ENCODE results near the gene ZNF784.
A peak's percentile ranks its signal among the peaks of the same experiment; 100 is the strongest.

Gene ZNF784

GRCh38 chr19:55621673-55622231 lies 2.6 kb downstream of the ZNF784 start:
- DNase-seq (ENCODE audit: low read depth in 1 of 2, low spot score in 1 of 2) = no peak

- DNase-seq (ENCODE audit: low read depth in 1 of 2, low spot score in 1 of 2) = no peak
These were observed 3.1 kb downstream of the ZNF784 start for GRCh38 chr19:55621205-55621672.

- DNase-seq (ENCODE audit: low read depth in 1 of 2, low spot score in 1 of 2) = no peak
These were observed 3.8 kb downstream of the ZNF784 start for GRCh38 chr19:55620410-55621204.

- DNase-seq (ENCODE audit: low read depth in 1 of 2, low spot score in 1 of 2) = no peak
These were observed 5.1 kb downstream of the ZNF784 start for GRCh38 chr19:55619286-55619685.

GRCh38 chr19:55618426-55618825 lies 5.9 kb downstream of the ZNF784 start:
- no peak for DNase-seq (ENCODE audit: low read depth in 1 of 2, low spot score in 1 of 2)

DNA sequence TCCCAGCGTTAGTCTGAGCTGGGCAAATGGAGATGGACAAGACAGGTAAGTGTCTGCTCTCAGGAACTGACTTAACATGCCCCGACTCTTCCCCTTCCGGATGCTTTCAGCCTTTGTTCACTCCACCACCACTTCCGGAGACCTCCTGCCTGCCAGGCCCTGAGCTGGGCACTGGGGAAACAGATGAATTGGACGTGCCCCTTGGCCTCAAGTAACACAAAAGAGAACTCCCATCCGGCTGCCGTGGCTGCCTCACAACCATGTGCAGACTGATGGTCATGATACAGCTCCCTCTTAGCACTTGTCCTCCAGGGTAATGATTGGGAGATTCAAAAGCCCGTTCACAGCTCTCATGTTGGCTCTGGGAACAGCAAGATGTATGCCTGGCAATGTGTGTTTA lies 6.9 kb downstream of the ZNF784 start:
- DNase-seq (ENCODE audit: low read depth in 1 of 2, low spot score in 1 of 2) = no peak

GRCh38 chr19:55616395-55616875 lies 7.9 kb downstream of the ZNF784 start:
- no peak for DNase-seq (ENCODE audit: low read depth in 1 of 2, low spot score in 1 of 2)

- DNase-seq (ENCODE audit: low read depth in 1 of 2, low spot score in 1 of 2) = no peak
These were observed 8.6 kb downstream of the ZNF784 start for GRCh38 chr19:55615543-55616394.

GRCh38 chr19:55614711-55615542 lies 9.4 kb downstream of the ZNF784 start:
- no peak for DNase-seq (ENCODE audit: low read depth in 1 of 2, low spot score in 1 of 2)

GRCh38 chr19:55613930-55614710 lies 10.2 kb downstream of the ZNF784 start:
- DNase-seq (ENCODE audit: low read depth in 1 of 2, low spot score in 1 of 2) = no peak

- DNase-seq (ENCODE audit: low read depth in 1 of 2, low spot score in 1 of 2) = no peak
These were observed 11.0 kb downstream of the ZNF784 start for GRCh38 chr19:55613396-55613795.

DNA sequence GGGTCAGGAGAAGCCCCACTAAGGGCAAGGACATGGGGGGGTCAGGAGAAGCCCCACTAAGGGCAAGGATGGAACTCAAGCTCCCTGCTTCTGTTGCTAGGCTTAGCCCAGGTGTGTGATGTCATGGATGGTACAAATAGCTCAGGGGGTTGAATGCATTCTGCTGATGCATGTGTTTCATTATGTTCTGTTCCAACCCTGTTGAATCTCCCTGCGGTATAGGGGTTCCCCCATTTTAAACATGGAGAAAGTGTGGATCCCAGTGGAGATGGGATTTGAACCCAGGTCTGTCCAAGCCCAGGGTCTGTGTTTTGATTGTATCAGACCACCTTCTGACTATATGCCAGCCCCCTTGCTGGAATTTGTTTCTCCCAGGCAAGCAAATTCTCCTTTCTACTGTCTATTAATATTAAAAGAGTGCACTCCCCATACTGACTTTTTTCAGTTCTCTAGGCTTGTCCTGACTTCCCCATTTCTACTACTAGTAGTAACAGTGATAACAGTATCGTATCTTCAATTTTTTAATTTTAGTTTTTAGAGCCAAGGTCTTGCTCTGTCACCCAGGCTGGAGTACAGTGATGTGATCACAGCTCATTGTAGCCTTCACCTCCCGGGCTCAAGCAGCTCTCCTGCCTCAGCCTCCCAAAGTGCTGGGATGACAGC lies 12.3 kb downstream of the ZNF784 start:
- DNase-seq (ENCODE audit: low read depth in 1 of 2, low spot score in 1 of 2) = no peak

- DNase-seq (ENCODE audit: low read depth in 1 of 2, low spot score in 1 of 2) = no peak
These were observed 12.9 kb downstream of the ZNF784 start for GRCh38 chr19:55611300-55611982.

DNA sequence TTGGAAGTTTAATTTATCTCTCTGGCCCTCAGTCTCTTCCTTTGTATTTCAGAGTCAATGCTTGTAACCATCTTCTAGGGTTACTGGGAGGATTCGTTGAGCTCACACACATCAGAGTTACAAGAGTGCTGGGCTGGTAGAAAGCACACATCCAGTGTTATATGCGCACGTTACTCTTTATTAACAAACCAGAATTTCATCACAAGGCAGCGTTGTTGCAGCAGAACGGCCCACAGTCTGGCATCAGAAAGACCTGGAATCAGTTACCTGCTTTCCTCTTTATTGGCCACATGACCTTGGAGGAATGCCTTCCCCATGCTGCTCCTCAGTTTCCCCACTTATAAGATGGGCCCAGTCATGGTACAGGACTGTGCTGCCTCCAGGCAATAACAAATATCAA lies 15.0 kb downstream of the ZNF784 start:
- no peak for DNase-seq (ENCODE audit: low read depth in 1 of 2, low spot score in 1 of 2)

DNA sequence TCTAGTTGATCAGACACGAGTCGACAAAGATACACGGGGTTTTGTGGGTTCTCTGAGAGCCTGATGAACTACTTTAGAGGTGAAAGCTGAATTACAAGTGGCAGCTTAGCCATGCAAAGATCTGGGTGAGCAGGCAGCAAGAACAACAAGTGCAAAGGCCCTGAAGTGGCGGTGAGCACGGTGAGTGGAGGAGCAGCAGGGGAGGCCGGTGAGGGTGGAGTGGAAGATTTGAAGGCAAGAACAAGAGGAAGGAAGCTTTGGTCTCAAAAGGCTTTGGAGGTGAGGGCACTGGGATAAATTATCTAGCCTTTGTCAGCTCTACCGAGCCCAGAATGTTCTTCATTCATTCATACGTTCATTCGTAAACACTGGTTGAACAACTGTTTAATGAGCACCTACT lies 17.5 kb downstream of the ZNF784 start:
- no peak for DNase-seq (ENCODE audit: low read depth in 1 of 2, low spot score in 1 of 2)

- no peak for DNase-seq (ENCODE audit: low read depth in 1 of 2, low spot score in 1 of 2)
These were observed 17.9 kb downstream of the ZNF784 start for GRCh38 chr19:55606471-55606787.

DNA sequence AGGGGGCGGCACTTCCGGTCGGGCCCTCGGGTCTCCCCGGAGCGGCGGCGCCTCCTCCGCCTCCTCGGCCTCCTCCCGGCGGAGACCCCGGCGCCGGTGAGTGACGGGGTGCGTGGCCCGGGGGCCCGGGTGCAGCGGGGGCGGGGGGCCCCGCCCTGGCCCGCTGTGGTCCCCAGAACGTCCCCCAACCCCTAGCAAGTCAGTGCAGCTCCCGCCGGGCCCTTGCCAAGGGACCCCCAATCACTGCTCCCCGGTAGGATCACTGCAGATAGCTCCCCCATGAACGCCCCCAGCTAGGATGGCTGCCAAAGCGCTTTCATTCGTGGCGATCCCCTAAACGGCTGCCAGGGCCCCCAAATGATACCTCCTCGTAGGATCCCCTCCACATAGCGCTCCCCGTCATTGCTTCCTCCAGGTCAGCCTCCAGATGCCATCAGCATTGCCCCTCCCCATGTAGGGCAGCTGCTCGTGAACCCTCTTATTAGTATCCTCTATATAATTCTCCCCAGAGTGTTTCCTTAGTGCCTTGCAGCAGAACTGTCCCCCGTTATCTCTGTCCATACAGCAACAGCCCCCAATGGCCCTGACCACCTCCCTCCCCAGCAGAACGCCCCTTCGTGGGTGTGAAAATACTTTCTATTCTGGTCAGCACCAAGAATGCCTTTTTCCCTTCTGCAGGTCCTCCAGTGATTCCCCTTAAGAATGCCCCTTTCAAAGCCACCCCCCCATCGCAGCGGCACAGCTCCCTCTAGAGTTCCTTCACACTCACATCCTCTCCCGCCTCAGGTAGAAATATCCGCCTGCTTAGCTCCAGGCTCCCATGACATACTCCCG lies 18.5 kb downstream of the ZNF784 start, which contains the start of gene ZNF865:
TSS of gene ZNF865 (plus strand) at position 11 of the 834 bp plus-strand sequence. CDS start 7,972 bp downstream, outside the sequence.
- peak; percentile 49 to 72 for DNase-seq (ENCODE audit: low read depth in 1 of 2, low spot score in 1 of 2)

DNA sequence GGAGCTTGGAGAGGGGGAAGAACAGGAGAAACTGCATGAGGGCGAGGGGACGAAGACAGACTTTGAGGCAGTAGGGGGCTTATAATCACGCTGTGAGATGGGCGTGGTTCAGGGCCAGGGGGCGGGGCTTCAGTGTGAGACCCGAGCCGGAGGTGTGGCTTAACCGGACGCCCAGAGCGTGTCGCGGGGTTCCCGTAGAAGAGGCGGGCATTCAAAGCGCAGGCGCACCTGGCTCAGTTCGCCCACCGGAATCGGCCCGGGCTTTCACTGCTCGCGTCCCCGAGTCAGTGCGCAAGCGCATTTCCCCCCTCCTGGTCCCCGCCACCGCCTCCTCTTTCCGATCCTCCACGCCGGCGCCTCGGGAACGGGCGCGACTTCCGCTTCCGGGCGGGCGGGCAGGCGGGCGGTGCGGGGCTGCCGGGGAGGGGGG lies 19.1 kb downstream of the ZNF784 start:
- DNase-seq (ENCODE audit: low read depth in 1 of 2, low spot score in 1 of 2) = peak; percentile 98 to 99
